GM12865 (cell line): ENCODE data around the gene ITGA8.

ENCODE experiments used
- DNase-seq: peaks from one replicate; pipeline ENCODE4 v3.0.0; 2010; ENCODE audit warnings: low read depth
- H3K4me3 ChIP-seq: 2 replicates; pipeline ENCODE4 v1.5.1; 2011; ENCODE audit warnings: mild to moderate bottlenecking, low read depth, low read length, control low read depth
- TF ChIP-seq, protein P1 (sequence below): IDR thresholded peaks from 2 replicates; pipeline ENCODE4 v1.5.1; 2011; ENCODE audit warnings: low read length, control low read depth, low read depth, inconsistent platforms; ENCODE audit not compliant: insufficient read depth; ENCODE audit errors: missing control alignments

Gene ITGA8

DNA sequence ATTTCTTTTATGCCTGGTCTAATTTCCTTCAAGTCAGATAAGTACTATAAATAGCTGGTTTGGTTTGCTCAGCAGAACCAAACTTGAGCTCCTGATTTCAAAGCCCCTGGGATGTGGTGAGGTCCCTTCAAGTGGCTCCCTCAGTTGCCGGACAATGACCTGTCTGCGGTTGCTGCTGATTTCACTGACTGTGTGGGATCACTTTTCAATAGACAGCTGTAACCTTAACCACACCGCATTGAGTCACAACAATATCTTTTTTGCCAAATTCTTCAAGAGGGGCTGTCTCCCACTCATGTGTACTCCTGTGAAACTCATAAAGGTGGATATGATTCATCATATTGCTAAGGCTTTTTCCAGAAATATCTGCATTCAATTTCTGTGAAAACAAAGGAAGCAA is 23.1 kb upstream of the ITGA8 start:
- no peak overlapping the region for H3K4me3 ChIP-seq
- TF ChIP-seq, protein P1, sequence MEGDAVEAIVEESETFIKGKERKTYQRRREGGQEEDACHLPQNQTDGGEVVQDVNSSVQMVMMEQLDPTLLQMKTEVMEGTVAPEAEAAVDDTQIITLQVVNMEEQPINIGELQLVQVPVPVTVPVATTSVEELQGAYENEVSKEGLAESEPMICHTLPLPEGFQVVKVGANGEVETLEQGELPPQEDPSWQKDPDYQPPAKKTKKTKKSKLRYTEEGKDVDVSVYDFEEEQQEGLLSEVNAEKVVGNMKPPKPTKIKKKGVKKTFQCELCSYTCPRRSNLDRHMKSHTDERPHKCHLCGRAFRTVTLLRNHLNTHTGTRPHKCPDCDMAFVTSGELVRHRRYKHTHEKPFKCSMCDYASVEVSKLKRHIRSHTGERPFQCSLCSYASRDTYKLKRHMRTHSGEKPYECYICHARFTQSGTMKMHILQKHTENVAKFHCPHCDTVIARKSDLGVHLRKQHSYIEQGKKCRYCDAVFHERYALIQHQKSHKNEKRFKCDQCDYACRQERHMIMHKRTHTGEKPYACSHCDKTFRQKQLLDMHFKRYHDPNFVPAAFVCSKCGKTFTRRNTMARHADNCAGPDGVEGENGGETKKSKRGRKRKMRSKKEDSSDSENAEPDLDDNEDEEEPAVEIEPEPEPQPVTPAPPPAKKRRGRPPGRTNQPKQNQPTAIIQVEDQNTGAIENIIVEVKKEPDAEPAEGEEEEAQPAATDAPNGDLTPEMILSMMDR = no peak
- DNase-seq = no peak

DNA sequence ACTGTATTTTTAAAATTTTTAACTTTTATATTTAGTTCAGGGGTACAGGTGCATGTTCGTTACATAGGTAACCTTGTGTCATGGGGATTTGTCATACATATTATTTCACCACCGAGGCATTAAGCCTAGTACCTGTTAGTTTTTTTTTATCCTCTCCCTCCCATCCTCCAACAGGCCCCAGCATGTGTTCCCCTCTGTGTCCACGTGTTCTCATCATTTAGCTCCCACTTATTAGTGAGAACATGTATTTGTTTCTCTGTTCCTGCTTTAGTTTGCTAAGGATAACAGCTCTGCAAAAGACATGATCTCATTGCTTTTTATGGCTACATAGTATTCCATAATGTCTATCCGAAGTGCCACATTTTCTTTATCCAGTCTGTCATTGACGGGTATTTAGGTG is 22.4 kb upstream of the ITGA8 start:
- no peak overlapping the region for H3K4me3 ChIP-seq
- no peak for DNase-seq
- TF ChIP-seq, protein P1 = no peak

DNA sequence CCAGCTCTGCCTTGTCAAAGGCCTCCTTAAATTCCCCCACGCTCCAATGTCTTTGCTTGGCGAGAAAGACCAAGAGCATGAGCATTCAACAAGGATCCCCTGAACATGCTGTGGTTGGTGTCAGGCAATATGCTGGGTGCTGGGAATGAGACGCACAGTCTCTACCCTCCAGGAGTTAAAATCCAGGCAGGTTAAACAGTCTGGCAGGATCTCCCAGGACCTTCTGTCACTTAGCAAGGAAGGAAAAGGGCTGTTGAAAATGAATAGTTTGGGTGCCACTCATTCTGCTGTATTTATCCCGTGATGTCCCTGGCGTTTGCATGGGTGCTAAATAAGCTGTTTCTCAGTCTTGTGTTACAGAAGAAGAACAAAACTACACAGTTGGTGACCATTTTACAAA is 21.9 kb upstream of the ITGA8 start:
- no peak for DNase-seq
- TF ChIP-seq, protein P1 = no peak
- no peak overlapping the region for H3K4me3 ChIP-seq

DNA sequence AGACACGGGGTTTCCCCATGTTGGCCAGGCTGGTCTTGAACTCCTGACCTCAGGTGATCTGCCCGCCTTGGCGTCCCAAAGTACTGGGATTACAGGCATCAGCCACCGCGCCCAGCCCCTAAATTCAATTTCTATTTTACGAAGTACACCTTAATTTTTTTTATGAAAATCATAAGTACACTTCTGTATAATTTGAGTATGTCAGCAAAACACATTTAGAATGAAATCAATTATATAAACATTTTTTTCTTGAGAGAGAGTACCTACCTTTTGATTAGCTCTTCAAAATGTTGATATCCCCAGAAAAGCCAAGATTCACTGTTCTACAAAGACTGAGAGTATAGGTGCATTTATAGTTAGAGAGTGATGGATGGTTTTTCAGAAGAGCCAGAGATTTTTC is 20.5 kb upstream of the ITGA8 start:
- no peak overlapping the region for H3K4me3 ChIP-seq
- DNase-seq = no peak
- TF ChIP-seq, protein P1 = no peak

DNA sequence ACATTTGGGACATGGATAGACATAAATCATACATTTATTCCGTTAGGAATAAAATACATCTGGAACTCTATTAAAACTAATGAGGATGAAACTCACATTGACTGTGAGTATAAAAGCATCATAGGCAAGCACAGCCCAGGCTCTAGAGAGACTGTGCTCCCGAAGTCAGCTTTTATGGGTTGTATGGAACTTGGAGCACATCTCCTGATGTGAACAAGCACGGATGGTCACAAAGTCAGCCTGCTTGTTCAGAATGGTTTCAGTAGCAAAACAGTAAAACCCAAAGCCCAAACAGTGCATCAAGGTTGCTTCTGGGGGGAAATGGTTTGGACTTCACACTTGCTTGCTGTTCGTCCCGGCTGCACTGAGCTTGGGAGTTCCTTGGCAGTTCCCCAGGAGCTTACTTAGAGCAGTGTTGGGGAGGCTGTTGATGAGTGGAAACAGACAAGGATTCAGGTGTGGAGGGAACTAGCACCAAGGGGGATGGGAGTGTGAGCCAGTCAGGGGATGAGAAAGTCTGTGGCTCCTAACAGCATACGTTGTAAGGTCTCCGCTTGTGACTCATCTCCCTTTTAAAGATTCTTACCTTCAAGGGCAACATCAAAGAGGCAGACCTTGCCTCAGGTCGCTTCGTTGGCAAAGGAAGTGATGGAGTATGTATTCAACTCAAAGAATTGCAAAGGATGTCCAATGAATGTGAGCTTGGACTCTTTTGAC is 19.7 kb upstream of the ITGA8 start:
- no peak for DNase-seq
- TF ChIP-seq, protein P1 = no peak
- no peak overlapping the region for H3K4me3 ChIP-seq

DNA sequence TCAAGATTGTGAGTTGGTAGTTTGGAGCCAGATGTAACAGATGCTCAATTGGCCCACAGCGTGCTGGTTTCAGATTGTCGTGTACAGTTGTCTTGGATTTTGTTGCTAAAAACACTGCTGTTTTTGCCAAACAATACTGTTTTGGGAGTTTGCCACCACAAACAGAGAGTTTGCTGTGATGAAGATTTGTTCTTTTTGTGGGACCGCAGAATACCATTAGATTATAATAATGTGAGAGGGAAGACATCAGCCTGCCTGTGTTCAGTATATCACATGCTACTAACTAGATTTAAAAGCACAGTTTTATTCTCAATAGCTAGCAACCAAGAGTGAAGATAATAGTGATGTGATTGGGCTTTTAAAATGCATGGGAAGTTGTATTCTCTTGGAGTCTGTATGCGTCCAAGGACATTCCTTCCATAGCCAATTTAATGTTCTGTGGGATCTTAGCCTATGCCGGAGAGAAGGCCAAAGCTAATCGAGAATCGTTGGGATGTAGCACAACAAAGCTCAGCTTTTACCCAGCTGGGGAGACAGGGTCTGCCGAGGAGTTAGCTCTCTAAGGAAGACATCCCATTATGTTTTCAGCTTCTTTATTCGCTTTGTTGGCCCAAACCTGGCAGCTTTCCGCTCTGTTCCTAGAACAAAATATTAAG is 18.7 kb upstream of the ITGA8 start:
- TF ChIP-seq, protein P1 = no peak
- no peak overlapping the region for H3K4me3 ChIP-seq
- no peak for DNase-seq
